GM12892 (cell line): ENCODE measurements around the gene CHMP6.

ENCODE experiments used
- POLR2A ChIP-seq: IDR thresholded peaks from 2 replicates; pipeline ENCODE4 v1.6.1; 2011; ENCODE audit warnings: low read depth, low read length, control low read depth
- POLR2AphosphoS5 ChIP-seq: IDR thresholded peaks from 2 replicates; pipeline ENCODE4 v1.6.1; 2011; ENCODE audit warnings: low read depth, low read length, control low read depth
- TAF1 ChIP-seq: IDR thresholded peaks from 2 replicates; pipeline ENCODE4 v1.6.1; 2011; ENCODE audit warnings: low read depth, mild to moderate bottlenecking, control low read depth, low read length, borderline replicate concordance

DNA sequence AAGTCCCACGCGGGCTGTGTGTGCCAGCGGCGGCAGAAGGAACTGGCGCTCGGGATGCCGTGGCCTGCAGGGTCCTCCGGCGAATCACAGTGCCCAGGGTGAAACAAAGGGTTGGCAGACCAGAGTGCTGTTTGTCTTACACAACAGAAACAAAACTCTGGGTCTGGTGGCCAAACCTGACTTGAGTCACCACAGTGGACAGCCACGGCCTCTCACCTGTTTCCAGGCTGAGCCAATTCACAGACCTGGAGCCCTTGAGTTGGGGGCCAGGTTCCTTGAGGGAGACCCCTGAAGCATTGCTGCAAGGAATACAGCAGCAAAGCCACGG is 2.1 kb upstream of the CHMP6 start:
- TF ChIP-seq TAF1 (no peak), POLR2A (no peak), POLR2AphosphoS5 (no peak)
